Measurements from ENCODE around the gene TCF7L1.

GRCh38 chr2:85165088-85165690 is 32.0 kb downstream of the TCF7L1 start:
- TF ChIP-seq CTCF (optimal IDR thresholded peaks at IDR 0.05 in 1 of 3, IDR thresholded peaks at IDR 0.05 in 1 of 3, conservative IDR thresholded peaks at IDR 0.05 in 1 of 3; ENCODE audit: extremely low read depth in 1 of 3, insufficient read depth in 2 of 3, low read length in 3 of 3), result no peak
- no peak for TF ChIP-seq EZH2 (IDR thresholded peaks at IDR 0.05; ENCODE audit: low read length)

Measured in keratinocyte (primary cell).